Mucosa of descending colon (tissue), 3 donors: ENCODE measurements around the gene ALDH18A1. TPM values are rescaled to one million over a fixed set of nuclear protein-coding genes. Genes with fewer than 3 reads are reported as not detected.

Experiments
- ATAC-seq: fragments of 200-7000 bp; cut with Tn5 transposase; one replicate; pipeline ENCODE4 v1.9.1; 2020; ENCODE audit warnings: mild to moderate bottlenecking, moderate library complexity
- DNase-seq, 3 donors: peaks; one replicate each; pipeline ENCODE4 v3.0.0-alpha.2; 2020
- H3K36me3 ChIP-seq: fragments of 200-600 bp; one replicate; pipeline ENCODE4 v1.8.0; 2021; ENCODE audit warnings: low read depth, mild to moderate bottlenecking
- H3K4me1 ChIP-seq: fragments of 200-600 bp; one replicate; pipeline ENCODE4 v1.8.0; 2021; ENCODE audit warnings: low read depth, mild to moderate bottlenecking
- H3K4me3 ChIP-seq: fragments of 200-600 bp; one replicate; pipeline ENCODE4 v1.8.0; 2021; ENCODE audit warnings: mild to moderate bottlenecking
- H3K9me3 ChIP-seq: fragments of 200-600 bp; one replicate; pipeline ENCODE4 v1.8.0; 2021; ENCODE audit warnings: mild to moderate bottlenecking
- intact Hi-C, 2 donors: fragments of 100-400 bp; cut with DNase I in 1 of 2; cut with micrococcal nuclease in 1 of 2; formaldehyde crosslinking; loops; one replicate each; pipeline versions ENCODE4 v1.11.0 to v1.11.1; 2022; cut with DNase I, micrococcal nuclease
- total RNA-seq, 3 donors: library from RNA; stranded (reverse); fragmentation: NEBNext Ultra II Directional in 2 of 3; extraction: Animal tissue kit (Norgen Biotek cat#: 25700) in 2 of 3; gene quantifications; one replicate each; pipeline versions ENCODE4 v1.2.1 to v1.2.4, GENCODE V29; 2021 to 2023
- TF ChIP-seq, protein P1 (sequence below): fragments of 200-600 bp; IDR thresholded peaks from one replicate; pipeline ENCODE4 v1.8.0; 2022; ENCODE audit warnings: antibody characterized with exemption, mild to moderate bottlenecking
- donor health status: DM: no; HTN: no; CAD: no; lungs with moderate emphysema.
- donor health status: DM: no; HTN: no; CAD: no.
- donor health status: DM: no; HTN: yes; CAD: no.

The ALDH18A1 gene
- total RNA-seq, 3 donors from 2014 or later = 85.6 to 230 (median 101) TPM

DNA sequence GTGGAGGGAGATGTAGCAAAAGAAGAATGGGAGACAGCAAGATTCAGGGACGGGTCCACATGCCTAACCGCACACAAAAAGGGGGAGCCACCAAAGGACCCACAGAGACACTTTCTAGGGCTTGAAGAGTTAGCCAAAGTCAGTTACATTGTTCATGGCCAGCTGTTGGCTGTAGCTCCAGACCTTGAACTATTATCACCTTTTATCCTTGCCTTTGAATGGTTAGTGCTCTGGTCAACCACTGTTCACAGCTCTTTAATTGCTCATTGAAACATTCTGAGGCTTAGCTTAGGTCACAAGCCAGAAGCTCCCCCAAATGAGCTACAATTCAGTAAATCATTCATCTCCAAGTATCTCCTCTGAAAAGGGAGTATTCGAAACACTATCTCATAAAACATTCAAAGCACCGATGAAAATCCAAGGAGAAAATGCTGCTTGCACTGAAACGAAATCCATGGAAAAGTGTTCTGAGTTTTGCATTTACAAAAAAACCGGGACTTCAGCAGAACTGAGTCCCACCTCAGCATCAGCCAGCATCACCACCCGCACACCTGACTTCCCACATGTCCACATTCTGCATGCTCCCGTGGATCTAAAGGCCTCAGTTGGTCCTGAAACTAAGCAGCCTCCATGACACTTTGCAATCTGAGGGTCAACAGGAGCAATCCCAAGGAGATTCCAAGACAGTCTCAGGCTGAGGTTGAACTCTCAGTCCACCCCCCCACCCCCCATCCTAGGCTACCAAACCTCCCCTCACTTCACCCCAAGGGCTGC is 99.3 kb downstream of the ALDH18A1 start:
- intact Hi-C loops = no loop called here
- ATAC-seq (no peak), DNase-seq (no peak)
- Histone ChIP-seq H3K9me3 (no peaks in the 10 kb centered on the region), H3K4me3 (no peak overlapping the region), H3K36me3 (no peaks in the 10 kb centered on the region), H3K4me1 (peaks cover 19% of the 10 kb centered on the region)
- TF ChIP-seq, protein P1, sequence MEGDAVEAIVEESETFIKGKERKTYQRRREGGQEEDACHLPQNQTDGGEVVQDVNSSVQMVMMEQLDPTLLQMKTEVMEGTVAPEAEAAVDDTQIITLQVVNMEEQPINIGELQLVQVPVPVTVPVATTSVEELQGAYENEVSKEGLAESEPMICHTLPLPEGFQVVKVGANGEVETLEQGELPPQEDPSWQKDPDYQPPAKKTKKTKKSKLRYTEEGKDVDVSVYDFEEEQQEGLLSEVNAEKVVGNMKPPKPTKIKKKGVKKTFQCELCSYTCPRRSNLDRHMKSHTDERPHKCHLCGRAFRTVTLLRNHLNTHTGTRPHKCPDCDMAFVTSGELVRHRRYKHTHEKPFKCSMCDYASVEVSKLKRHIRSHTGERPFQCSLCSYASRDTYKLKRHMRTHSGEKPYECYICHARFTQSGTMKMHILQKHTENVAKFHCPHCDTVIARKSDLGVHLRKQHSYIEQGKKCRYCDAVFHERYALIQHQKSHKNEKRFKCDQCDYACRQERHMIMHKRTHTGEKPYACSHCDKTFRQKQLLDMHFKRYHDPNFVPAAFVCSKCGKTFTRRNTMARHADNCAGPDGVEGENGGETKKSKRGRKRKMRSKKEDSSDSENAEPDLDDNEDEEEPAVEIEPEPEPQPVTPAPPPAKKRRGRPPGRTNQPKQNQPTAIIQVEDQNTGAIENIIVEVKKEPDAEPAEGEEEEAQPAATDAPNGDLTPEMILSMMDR = no peak

Other genes starting within 250 kb of the ALDH18A1 start
- gene SORBS1, start 95.3 kb downstream of the ALDH18A1 start, total RNA-seq = 100 to 1,000 TPM in 1 of 3 donors, 10 to 100 TPM in 2; 48.9 to 699 (median 99.3) TPM
- gene TCTN3, start 37.2 kb upstream of the ALDH18A1 start, total RNA-seq = 10 to 100 TPM; 20.7 to 35.4 (median 31.6) TPM
- gene ENTPD1, start 99.5 kb upstream of the ALDH18A1 start, total RNA-seq = 10 to 100 TPM in 1 of 3 donors, 1 to 10 TPM in 2; 7.1 to 20.3 (median 7.2) TPM